SIG-M5 (cell line): ENCODE data around the gene HES2.
"Not testable (repeated sequence)": the region's sequence is repeated elsewhere in the genome, so short reads cannot be mapped to it uniquely, and the experiment has no call there.

Source experiments
- DNase-seq: peaks from one replicate; lab custom pipeline; 2025; lab: John Stamatoyannopoulos, UW

Gene HES2

GRCh38 chr1:6386371-6386949, 33.3 kb downstream of the HES2 start:
- DNase-seq, result no peak

- DNase-seq, result no peak
Observed at GRCh38 chr1:6385488-6386191, 34.1 kb downstream of the HES2 start.

GRCh38 chr1:6384962-6385361, 34.8 kb downstream of the HES2 start:
- no peak for DNase-seq

- DNase-seq, result no peak
Observed at GRCh38 chr1:6384135-6384534, 35.6 kb downstream of the HES2 start.

- no peak for DNase-seq
Observed at GRCh38 chr1:6380037-6380436, 39.7 kb downstream of the HES2 start.

- no peak for DNase-seq
Observed at GRCh38 chr1:6378096-6378746, 41.5 kb downstream of the HES2 start.

- DNase-seq, result no peak
Observed at GRCh38 chr1:6373961-6374720, 45.6 kb downstream of the HES2 start.

GRCh38 chr1:6372236-6372635, 47.5 kb downstream of the HES2 start:
- not testable (repeated sequence) for DNase-seq

- DNase-seq, result no peak
Observed at GRCh38 chr1:6370006-6370405, 49.7 kb downstream of the HES2 start.

GRCh38 chr1:6367381-6368012, 52.2 kb downstream of the HES2 start:
- no peak for DNase-seq

GRCh38 chr1:6365047-6365446, 54.7 kb downstream of the HES2 start:
- no peak for DNase-seq

- not testable (repeated sequence) for DNase-seq
Observed at GRCh38 chr1:6363085-6363884, 56.4 kb downstream of the HES2 start.
